Amniotic stem cell (primary cell): ENCODE measurements around the gene ELL2.
"Not testable (repeated sequence)": the region's sequence is repeated elsewhere in the genome, so short reads cannot be mapped to it uniquely, and the experiment has no call there.

Source experiments
- DNase-seq: peaks from one replicate; lab custom pipeline; 2025; lab: John Stamatoyannopoulos, UW

ELL2 gene

DNA sequence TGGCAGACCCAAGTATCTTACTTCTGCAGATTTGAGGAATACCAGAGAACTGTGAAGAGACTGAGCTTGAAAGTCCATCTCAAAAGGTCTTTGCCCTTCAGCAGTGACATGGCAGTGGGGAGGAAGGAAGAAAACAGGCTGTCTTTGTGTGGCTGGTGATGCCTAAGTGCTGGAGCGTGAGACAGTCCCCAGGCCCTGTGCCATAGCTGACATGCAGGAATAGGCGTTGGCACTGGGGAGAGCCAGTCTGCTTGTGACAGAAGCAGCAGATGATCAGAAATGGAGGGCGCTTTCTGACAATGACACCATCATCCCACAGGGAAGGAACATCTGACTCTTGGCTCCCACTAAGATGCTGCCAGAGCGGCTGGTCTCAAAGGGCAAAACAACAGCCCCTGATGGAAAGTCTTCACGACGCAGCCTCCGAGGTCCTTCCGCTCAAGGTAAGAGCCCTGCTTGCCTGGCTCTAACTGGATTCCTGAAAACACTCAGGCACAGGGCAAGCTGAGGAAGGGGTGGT lies 123.6 kb downstream of the ELL2 start:
- no peak for DNase-seq

DNA sequence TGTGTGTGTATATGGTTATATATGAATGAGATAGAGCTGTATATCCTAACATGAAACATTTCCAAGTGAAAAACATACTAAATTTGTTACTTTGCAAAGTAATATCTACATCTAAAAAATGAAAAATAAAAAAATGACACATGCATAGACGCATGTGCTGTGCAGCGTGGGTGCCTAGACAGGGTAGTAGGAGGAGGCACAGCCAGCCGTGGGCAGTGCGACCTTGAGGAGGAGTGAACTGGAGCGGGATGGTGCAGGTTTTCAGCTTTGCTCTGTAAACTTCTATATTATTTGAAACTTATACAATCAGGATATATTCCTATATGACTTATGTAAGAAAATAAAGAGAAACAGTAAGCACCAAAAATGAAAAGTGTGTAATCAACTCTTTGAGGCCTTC lies 124.2 kb downstream of the ELL2 start:
- DNase-seq: no peak

DNA sequence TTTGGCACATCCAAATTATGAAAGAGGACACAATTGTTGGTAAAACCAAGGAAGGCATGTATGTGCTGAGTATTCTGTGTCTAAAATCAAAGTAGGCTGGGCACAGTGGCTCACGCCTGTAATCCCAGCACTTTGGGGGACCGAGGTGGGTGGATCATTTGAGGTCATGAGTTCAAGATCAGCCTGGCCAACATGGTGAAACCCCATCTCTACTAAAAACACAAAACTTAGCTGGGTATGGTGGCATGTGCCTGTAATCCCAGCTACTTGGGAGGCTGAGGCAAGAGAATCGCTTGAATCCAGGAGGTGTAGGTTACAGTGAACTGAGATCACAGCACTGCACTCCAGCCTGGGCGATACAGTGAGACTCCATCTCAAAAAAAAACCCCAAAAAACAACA lies 124.7 kb downstream of the ELL2 start:
- DNase-seq: not testable (repeated sequence)

DNA sequence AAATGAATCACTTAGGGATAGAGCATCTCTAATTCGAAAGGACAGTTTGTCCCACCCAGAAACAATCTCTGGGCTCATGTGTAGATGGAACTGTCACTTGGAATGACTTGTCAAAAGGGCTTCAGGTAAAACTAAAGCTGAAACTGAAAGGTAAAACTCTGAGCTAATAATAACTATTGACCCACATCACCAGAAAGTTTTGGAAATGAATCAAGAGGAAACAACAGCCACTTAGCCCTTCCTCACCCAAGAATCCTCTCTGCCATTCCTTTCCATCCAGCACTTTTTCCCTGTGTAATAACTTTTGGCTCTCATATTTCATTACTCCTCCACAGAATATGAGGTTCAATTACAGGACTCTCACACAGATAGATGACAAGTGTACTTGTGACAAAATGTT lies 125.1 kb downstream of the ELL2 start:
- no peak for DNase-seq

DNA sequence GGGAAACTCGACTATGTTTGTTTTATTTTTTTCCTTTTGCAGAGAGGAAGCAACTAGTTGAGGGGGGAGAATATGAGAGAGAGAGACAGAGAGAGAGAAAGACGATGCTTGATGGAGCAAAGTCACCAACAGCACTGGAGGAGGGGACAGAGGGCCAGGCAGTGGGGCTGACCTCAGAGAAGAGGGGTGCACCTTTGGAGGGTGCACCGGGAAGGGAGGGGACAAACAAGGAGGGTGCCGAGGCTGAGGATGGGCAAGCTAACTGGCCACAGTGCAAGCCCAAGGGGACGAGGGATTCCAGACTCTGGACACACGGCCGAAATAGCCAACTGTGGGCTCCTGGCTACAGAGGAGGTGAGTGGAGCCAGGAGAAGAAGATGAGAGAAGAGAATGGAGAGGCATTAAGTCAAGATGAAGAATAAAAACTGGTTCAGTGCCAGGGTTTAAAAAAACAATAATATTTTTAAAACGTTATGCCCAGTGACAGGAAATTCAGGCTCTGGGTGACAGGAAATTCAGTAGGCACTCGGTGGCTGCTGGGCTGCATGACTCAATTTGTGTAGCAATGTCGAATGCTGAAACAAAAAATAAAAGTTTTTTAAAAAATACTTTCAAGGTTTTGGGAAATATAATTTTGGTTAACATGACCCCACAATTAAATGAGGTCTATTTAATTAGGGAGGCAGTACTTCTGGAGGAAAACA lies 125.8 kb downstream of the ELL2 start:
- DNase-seq: no peak
